GM12874 (cell line): Measurements from ENCODE around the gene IFT88.

Experiments used
- TF ChIP-seq, protein P1 (sequence below): IDR thresholded peaks from 2 replicates; pipeline ENCODE4 v1.5.1; 2011; ENCODE audit warnings: low read depth, mild to moderate bottlenecking, control low read depth, low read length, moderate library complexity; ENCODE audit not compliant: insufficient read depth

Gene IFT88

GRCh38 chr13:20721454-20722357, 154.7 kb downstream of the IFT88 start:
- TF ChIP-seq, protein P1, sequence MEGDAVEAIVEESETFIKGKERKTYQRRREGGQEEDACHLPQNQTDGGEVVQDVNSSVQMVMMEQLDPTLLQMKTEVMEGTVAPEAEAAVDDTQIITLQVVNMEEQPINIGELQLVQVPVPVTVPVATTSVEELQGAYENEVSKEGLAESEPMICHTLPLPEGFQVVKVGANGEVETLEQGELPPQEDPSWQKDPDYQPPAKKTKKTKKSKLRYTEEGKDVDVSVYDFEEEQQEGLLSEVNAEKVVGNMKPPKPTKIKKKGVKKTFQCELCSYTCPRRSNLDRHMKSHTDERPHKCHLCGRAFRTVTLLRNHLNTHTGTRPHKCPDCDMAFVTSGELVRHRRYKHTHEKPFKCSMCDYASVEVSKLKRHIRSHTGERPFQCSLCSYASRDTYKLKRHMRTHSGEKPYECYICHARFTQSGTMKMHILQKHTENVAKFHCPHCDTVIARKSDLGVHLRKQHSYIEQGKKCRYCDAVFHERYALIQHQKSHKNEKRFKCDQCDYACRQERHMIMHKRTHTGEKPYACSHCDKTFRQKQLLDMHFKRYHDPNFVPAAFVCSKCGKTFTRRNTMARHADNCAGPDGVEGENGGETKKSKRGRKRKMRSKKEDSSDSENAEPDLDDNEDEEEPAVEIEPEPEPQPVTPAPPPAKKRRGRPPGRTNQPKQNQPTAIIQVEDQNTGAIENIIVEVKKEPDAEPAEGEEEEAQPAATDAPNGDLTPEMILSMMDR = no peak

GRCh38 chr13:20727856-20728255, 160.9 kb downstream of the IFT88 start:
- TF ChIP-seq, protein P1 = no peak

DNA sequence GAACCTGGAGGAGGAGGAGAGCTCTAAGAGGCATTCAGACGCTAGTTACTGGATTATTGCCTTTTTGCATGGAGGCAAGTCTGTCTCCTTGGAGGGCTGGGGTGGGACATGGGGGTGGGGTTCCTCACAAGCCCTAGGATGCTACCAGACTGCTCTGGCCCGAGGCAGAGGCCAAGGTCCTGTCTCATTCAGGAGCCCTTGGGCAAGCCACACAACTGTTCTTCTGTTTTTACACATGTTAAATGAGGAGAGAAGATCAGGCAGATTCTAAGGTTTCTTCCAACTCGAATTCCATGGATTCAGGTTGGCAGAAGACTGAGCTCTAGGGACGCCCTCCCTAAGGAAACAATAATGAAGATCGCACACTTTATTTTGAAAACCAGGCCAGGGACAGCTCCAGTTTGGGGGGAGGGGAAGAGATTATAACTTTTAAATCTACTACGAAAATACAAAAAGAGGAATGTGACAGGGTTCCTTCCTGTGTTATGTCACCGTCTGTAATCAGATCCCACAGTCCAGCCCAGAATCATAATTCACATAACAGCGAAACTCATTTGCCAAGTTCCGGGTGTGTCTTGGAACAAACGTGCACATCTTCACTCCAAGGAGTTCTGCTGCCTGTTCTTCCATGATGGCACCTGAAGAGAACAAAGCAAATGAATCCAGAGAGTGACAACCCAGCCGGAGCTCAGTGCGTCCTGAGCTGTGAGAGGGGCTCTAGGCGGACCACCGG, 161.8 kb downstream of the IFT88 start:
- TF ChIP-seq, protein P1 = no peak

DNA sequence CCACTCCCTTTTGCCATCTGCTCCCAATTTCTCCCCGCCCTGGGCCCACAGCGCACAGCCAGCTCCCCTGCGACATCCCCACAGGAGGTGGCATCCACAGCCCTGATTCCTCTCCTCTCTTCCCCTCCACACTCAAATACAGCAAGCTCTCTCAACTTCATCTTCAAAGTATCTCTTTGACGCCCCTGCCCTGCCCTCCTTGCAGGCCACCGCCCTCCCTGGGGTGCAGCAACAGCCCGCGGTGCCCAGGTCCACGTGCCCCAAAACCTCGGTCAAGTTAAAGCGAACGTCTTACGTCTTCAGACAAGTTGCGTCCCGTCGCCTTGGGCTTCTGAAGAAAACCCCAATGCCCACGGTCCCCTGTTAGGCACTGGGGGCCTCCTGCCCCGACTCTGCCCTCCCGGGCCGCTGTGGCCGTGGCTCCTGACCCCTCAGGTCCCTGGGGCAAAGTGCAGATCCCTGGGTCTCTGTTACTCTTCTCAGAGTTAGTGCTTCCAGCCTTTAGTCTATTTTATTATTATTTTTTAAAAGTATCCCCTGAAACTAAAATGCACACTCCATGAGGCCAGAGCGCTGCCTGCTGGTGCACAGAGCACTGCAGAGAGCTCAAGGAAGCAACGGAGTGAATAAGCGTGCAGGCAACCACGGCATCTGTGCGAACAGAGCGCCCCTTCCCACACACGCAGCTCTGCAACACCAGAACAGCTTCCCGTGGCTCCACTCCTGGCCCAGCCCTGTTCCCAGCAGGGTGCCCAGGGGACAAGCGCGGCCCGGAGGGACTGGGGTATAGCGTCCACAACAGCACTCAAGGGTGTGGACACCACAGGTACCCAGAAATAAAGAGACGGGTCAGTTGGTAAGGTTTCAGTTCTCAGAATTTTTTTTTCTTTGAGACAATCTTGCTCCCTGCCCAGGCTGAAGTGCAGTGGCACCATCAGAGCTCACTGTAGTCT, 163.0 kb downstream of the IFT88 start:
- TF ChIP-seq, protein P1 = no peak

DNA sequence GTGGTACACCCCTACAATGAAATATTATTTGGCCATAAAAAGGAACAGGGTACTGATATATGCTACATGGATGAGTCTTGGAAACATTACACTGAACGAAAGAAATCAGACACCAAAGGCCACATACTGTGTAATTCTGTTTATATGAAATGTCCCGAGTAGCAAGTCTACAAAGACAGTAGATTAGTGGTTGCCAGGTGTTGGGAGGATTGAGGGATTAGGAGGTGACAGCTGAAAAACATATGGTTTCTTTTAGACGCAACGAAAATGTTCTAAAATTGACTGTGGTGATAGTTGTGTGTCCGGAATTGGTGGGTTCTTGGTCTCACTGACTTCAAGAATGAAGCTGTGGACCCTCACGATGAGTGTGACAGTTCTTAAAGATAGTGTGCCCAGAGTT, 171.7 kb downstream of the IFT88 start:
- TF ChIP-seq, protein P1 = no peak

GRCh38 chr13:20740021-20740420, 173.1 kb downstream of the IFT88 start:
- TF ChIP-seq, protein P1 = no peak
